Prostate gland (tissue), 2 donors: Measurements from ENCODE around the gene ACTN1.

Experiments used
- CTCF ChIP-seq, 4 experiments: fragments of 200-600 bp in 2 of 4; fragments of 450-650 bp in 2 of 4; sonication (generic) in 2 of 4; IDR thresholded peaks; 1 replicate in 3 of 4; 2 replicates in 1 of 4; pipeline ENCODE4 v1.5.1; 2016 to 2019; ENCODE audit warnings: antibody characterized with exemption in 4 of 4, mild to moderate bottlenecking in 2 of 4, moderate library complexity in 2 of 4
- POLR2A ChIP-seq: fragments of 450-650 bp; IDR thresholded peaks from one replicate; pipeline ENCODE4 v1.6.1; 2016; ENCODE audit warnings: antibody characterized with exemption, mild to moderate bottlenecking
- POLR2AphosphoS5 ChIP-seq: sonication (generic); formaldehyde crosslinking; IDR thresholded peaks from one replicate; pipeline ENCODE4 v1.6.1; 2017; ENCODE audit warnings: antibody characterized with exemption

GRCh38 chr14:68929623-68930307 is 49.3 kb downstream of the ACTN1 start:
- no peak for TF ChIP-seq POLR2AphosphoS5
- no peak for TF ChIP-seq CTCF (IDR thresholded peaks at IDR 0.05)
- TF ChIP-seq POLR2A, result no peak
